CD14-positive monocyte (primary cell): Measurements from ENCODE around the gene NFE2L2. TPM values are rescaled to one million over a fixed set of nuclear protein-coding genes. Genes with fewer than 3 reads are reported as not detected.
A peak's percentile ranks its signal among the peaks of the same experiment; 100 is the strongest.

Experiments used
- DNase-seq, 3 donors: peaks; one replicate each; pipeline ENCODE4 v3.0.0-alpha.2; 2011 to 2022
- H2AFZ ChIP-seq: 2 replicates; pipeline ENCODE4 v1.6.0; 2012; ENCODE audit warnings: mild to moderate bottlenecking, low read depth, low read length, inconsistent platforms; ENCODE audit not compliant: insufficient read depth, poor library complexity, severe bottlenecking
- H3K27ac ChIP-seq, 2 donors: 1 replicate in 1 of 2; 2 replicates in 1 of 2; pipeline ENCODE4 v1.5.1; 2012 to 2013; ENCODE audit warnings: low read length in 2 of 2, control low read depth in 1 of 2, inconsistent platforms in 1 of 2, low read depth in 1 of 2, mild to moderate bottlenecking in 1 of 2
- H3K27me3 ChIP-seq, 2 donors: one replicate each; pipeline versions ENCODE4 v1.6.0 to v1.6.1; 2011 to 2013; ENCODE audit warnings: low read length in 2 of 2; ENCODE audit not compliant: control insufficient read depth in 2 of 2, insufficient read depth in 2 of 2
- H3K36me3 ChIP-seq, 2 donors: replicated peaks in 1 of 2; 1 replicate in 1 of 2; 2 replicates in 1 of 2; pipeline versions ENCODE4 v1.5.1 to v1.6.1; 2012 to 2013; ENCODE audit warnings: low read length in 2 of 2, control low read depth in 1 of 2, inconsistent platforms in 1 of 2, mild to moderate bottlenecking in 1 of 2; ENCODE audit not compliant: insufficient read depth in 2 of 2, control insufficient read depth in 1 of 2
- H3K4me1 ChIP-seq, 2 donors: 1 replicate in 1 of 2; 2 replicates in 1 of 2; pipeline versions ENCODE4 v1.5.1 to v1.6.1; 2012 to 2013; ENCODE audit warnings: low read length in 2 of 2, control low read depth in 1 of 2, inconsistent platforms in 1 of 2, mild to moderate bottlenecking in 1 of 2, moderate library complexity in 1 of 2; ENCODE audit not compliant: insufficient read depth in 2 of 2, control insufficient read depth in 1 of 2
- H3K4me2 ChIP-seq: replicated peaks from 2 replicates; pipeline ENCODE3; 2012; ENCODE audit warnings: low read length, moderate library complexity, mild to moderate bottlenecking; ENCODE audit not compliant: poor library complexity, severe bottlenecking; ENCODE audit errors: extremely low read depth
- H3K4me3 ChIP-seq, 3 experiments: fragments of 200-600 bp in 1 of 3; sonication (generic) in 1 of 3; replicated peaks in 1 of 3; 1 replicate in 2 of 3; 2 replicates in 1 of 3; pipeline ENCODE4 v1.5.1; 2011 to 2013; ENCODE audit warnings: low read length in 3 of 3, mild to moderate bottlenecking in 3 of 3, control low read depth in 2 of 3, low read depth in 2 of 3, inconsistent platforms in 1 of 3, moderate library complexity in 1 of 3
- H3K79me2 ChIP-seq: 2 replicates; pipeline ENCODE4 v1.6.0; 2012; ENCODE audit warnings: mild to moderate bottlenecking, control low read depth, inconsistent platforms, low read length, moderate library complexity; ENCODE audit not compliant: insufficient read depth
- H3K9ac ChIP-seq: 2 replicates; pipeline ENCODE4 v1.6.0; 2017; ENCODE audit warnings: low read length, mild to moderate bottlenecking; ENCODE audit not compliant: insufficient read depth, poor library complexity, severe bottlenecking
- H3K9me3 ChIP-seq, 2 donors: replicated peaks in 1 of 2; 1 replicate in 1 of 2; 2 replicates in 1 of 2; pipeline versions ENCODE4 v1.5.1 to v1.6.1; 2012 to 2013; ENCODE audit warnings: low read length in 2 of 2, control low read depth in 1 of 2; ENCODE audit not compliant: control insufficient read depth in 1 of 2, insufficient read depth in 1 of 2
- H4K20me1 ChIP-seq: 2 replicates; pipeline ENCODE4 v1.6.0; 2012; ENCODE audit warnings: mild to moderate bottlenecking, low read length, control low read depth, moderate library complexity; ENCODE audit not compliant: insufficient read depth
- H3K27ac Mint-ChIP-seq, 7 donors: one replicate each; pipeline ENCODE4 v1.8.0; 2020; ENCODE audit warnings: mild to moderate bottlenecking in 7 of 7, mixed read lengths in 7 of 7, moderate library complexity in 6 of 7, inconsistent platforms in 2 of 7
- H3K27me3 Mint-ChIP-seq, 3 donors: one replicate each; pipeline ENCODE4 v1.8.0; 2021 to 2022; ENCODE audit warnings: low read depth in 3 of 3, mild to moderate bottlenecking in 3 of 3, mixed read lengths in 3 of 3, moderate library complexity in 3 of 3, inconsistent platforms in 1 of 3
- H3K36me3 Mint-ChIP-seq, 2 donors: one replicate each; pipeline ENCODE4 v1.8.0; 2020; ENCODE audit warnings: mixed read lengths in 2 of 2, inconsistent platforms in 1 of 2, mild to moderate bottlenecking in 1 of 2
- H3K4me1 Mint-ChIP-seq: one replicate; pipeline ENCODE4 v1.8.0; 2020; ENCODE audit warnings: mild to moderate bottlenecking, mixed read lengths
- H3K4me3 Mint-ChIP-seq, 2 donors: one replicate each; pipeline ENCODE4 v1.8.0; 2020; ENCODE audit warnings: mild to moderate bottlenecking in 2 of 2, mixed read lengths in 2 of 2, moderate library complexity in 1 of 2
- H3K9me3 Mint-ChIP-seq, 7 donors: one replicate each; pipeline ENCODE4 v1.8.0; 2020 to 2022; ENCODE audit warnings: mixed read lengths in 7 of 7, mild to moderate bottlenecking in 6 of 7, moderate library complexity in 6 of 7, inconsistent platforms in 2 of 7
- WGBS: methylation state at CpG from one replicate; pipeline ENCODE4 v1.1.5; 2013; ENCODE audit warnings: missing lambda C conversion rate; ENCODE audit not compliant: insufficient coverage; 5-methylcytosine and 5-hydroxymethylcytosine counted together
- intact Hi-C, 2 donors: fragments of 100-400 bp; cut with micrococcal nuclease; formaldehyde crosslinking; loops; one replicate each; pipeline versions ENCODE4 v1.15.0 to v1.15.1; 2023
- polyA plus RNA-seq, 3 donors: library from polyadenylated mRNA; depleted of rRNA in 1 of 3; unstranded in 2 of 3; stranded (reverse) in 1 of 3; fragments of 300-500 nt in 2 of 3; fragments of >200 nt in 1 of 3; fragmentation: Illumina TruSeq in 2 of 3; gene quantifications; 1 replicate in 2 of 3; 2 replicates in 1 of 3; pipeline ENCODE4 v1.2.3, GENCODE V29; 2012 to 2021
- TF ChIP-seq, protein P1 (sequence below): fragments of 200-600 bp; IDR thresholded peaks from one replicate; pipeline ENCODE4 v1.8.0; 2022; ENCODE audit warnings: antibody characterized with exemption, mild to moderate bottlenecking

Gene NFE2L2
- polyA plus RNA-seq, 3 donors = 38.7 to 51.6 (median 46.6) TPM

DNA sequence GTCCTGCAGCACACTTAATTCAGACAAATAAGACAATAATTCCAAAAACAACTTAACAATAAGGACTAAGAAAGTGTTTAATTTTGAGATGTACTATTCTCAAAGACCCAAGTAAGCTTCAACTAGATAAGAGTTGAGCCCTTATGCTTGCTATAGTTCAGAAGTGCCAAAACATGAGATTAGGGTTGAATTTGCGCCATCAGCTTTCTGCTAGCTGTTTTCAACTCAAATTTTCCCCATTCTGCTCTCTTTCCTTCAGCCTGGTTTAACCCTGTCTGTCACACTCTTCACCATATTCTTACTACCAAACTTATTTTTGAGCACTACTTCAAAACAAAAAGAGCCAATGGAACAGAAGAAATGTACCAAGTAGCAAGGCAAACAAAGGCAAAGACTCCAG is 4.1 kb downstream of the NFE2L2 start:
- peaks cover 73% of the 10 kb centered on the region for H4K20me1 ChIP-seq
- peaks cover 2 to 11% of the 10 kb centered on the region in 2 donors for H3K36me3 Mint-ChIP-seq
- intact Hi-C loops = loop anchor here (5.0 to 10.0 kb wide), 6 partner anchors 33 to 157 kb away; partner anchors contain the start of gene AGPS (in 1 of the 2)

DNA sequence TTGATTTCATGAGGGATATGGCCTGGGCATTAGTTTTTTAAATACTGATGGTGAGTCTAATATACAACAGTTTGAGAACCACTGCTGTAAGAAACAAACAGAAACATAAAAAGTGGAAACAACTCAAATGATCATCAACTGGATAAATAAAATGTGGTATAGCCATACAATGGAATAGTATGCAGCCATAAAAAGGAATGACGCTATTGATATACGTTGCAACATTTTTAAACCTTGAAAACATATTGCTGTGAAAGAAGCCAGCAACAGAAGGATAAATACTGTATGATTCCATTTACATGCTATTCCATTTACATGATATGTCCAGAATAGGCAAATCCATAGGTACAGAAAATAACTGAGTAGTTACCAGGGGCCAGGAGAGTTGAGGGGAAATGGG is 6.5 kb downstream of the NFE2L2 start:
- H3K9me3 ChIP-seq = no peaks in the 10 kb centered on the region
- H3K27me3 ChIP-seq = no peaks in the 10 kb centered on the region
- Mint-ChIP-seq H3K4me1 (peaks cover 81% of the 10 kb centered on the region), H3K4me3 (no peak overlapping the region), H3K36me3 (peaks cover 9 to 22% of the 10 kb centered on the region in 2 donors), H3K9me3 (peaks cover 0 to 2% (median 0%) of the 10 kb centered on the region in 7 donors), H3K27ac (peak overlapping the region in 5 of 7 donors; percentile 5 to 57 (median 48)), H3K27me3 (no peaks in the 10 kb centered on the region)
- DNase-seq = no peak
- H2AFZ ChIP-seq = no peak overlapping the region
- peaks cover 100% of the 10 kb centered on the region for H3K79me2 ChIP-seq
- no peak overlapping the region for H3K4me2 ChIP-seq
- TF ChIP-seq, protein P1, sequence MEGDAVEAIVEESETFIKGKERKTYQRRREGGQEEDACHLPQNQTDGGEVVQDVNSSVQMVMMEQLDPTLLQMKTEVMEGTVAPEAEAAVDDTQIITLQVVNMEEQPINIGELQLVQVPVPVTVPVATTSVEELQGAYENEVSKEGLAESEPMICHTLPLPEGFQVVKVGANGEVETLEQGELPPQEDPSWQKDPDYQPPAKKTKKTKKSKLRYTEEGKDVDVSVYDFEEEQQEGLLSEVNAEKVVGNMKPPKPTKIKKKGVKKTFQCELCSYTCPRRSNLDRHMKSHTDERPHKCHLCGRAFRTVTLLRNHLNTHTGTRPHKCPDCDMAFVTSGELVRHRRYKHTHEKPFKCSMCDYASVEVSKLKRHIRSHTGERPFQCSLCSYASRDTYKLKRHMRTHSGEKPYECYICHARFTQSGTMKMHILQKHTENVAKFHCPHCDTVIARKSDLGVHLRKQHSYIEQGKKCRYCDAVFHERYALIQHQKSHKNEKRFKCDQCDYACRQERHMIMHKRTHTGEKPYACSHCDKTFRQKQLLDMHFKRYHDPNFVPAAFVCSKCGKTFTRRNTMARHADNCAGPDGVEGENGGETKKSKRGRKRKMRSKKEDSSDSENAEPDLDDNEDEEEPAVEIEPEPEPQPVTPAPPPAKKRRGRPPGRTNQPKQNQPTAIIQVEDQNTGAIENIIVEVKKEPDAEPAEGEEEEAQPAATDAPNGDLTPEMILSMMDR = no peak
- H3K9ac ChIP-seq = no peak overlapping the region
- no peak overlapping the region for H3K27ac ChIP-seq
- H4K20me1 ChIP-seq = peaks cover 94% of the 10 kb centered on the region
- peaks cover 0 to 21% of the 10 kb centered on the region in 2 donors for H3K36me3 ChIP-seq
- no CpG with 5 or more reads among the region's 2 CpGs for WGBS
- intact Hi-C loops = no loop called here
- H3K4me3 ChIP-seq = no peak overlapping the region
- peaks cover 46 to 81% of the 10 kb centered on the region in 2 donors for H3K4me1 ChIP-seq

More for the DNA sequence above, 4.1 kb downstream of the NFE2L2 start:
- Histone ChIP-seq H3K27me3 (no peaks in the 10 kb centered on the region), H3K4me3 (peak overlapping the region in 1 of 3 experiments; percentile 86), H3K27ac (peak overlapping the region in 1 of 2 donors; percentile 34), H2AFZ (no peak overlapping the region), H3K4me2 (peak overlapping the region; percentile 33), H3K79me2 (peaks cover 91% of the 10 kb centered on the region), H3K4me1 (peaks cover 42 to 59% of the 10 kb centered on the region in 2 donors), H3K9ac (no peak overlapping the region), H3K9me3 (no peaks in the 10 kb centered on the region), H3K36me3 (peaks cover 0 to 2% of the 10 kb centered on the region in 2 donors)
- DNase-seq = no peak
- H3K4me1 Mint-ChIP-seq = peaks cover 60% of the 10 kb centered on the region
- peak overlapping the region in 1 of 2 donors; percentile 49 for H3K4me3 Mint-ChIP-seq
- H3K9me3 Mint-ChIP-seq = peaks cover 0 to 2% (median 0%) of the 10 kb centered on the region in 7 donors
- TF ChIP-seq, protein P1 = no peak
- H3K27me3 Mint-ChIP-seq = no peaks in the 10 kb centered on the region
- H3K27ac Mint-ChIP-seq = peak overlapping the region in 6 of 7 donors; percentile 4 to 76 (median 60)
- WGBS = 86% methylated on average over 1 of the region's 1 CpG
